ENCODE results near the gene GIT2. TPM values are rescaled to one million over a fixed set of nuclear protein-coding genes. Genes with fewer than 3 reads are reported as not detected.

The GIT2 gene
- total and polyA plus RNA-seq, 2 of the 13 experiments (the other 11 are each of a cell fraction or from before 2014, with no cell fraction given) = 18.4 to 19.8 TPM

DNA sequence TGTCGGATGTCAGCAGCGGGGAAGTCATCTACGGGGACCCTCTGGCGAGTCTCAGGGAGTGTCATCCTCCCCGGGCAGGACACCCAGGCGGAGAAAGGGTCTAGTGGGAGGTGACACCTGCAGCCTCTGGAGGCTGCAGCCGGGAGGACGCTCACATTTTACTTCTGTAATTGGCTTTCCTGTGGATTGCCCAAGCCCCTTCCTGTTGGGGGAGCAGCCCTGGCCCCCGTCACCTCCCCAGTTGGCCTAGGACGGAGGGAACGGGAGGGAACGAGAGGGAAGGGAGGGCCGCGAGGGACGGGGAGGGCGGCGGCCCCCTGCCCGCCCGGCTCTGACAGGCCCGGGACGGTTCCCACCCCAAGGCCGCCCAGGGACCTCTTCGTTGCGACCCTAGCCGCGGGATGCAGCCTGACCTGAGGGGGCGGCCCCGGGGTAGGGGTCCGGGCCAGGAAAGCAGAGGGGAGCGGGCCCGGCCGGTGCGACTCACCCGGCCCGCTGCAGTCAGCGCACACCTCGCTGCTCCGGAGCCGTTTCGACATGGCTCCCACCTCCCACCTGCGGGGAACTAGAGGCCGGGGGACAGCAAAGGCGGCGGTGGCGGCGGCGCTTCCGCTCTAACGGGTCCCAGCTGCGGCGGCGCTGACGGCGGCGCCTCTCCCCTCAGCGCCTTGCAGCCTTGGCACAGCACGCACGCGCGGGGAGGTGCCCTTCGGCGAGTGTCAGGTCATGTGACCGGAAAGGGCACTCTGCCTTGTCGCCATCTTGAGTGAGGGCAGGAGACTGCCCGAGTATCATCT is at the start of gene GIT2 (continued):
- no peak for TF ChIP-seq ZNF569 (CRISPR knock-in tag; IDR thresholded peaks at IDR 0.05; ENCODE audit: borderline replicate concordance)
- TF ChIP-seq DZIP1 (CRISPR knock-in tag; IDR thresholded peaks at IDR 0.05) = no peak
- TF ChIP-seq ARHGAP35 (CRISPR knock-in tag; IDR thresholded peaks at IDR 0.05; ENCODE audit: borderline replicate concordance) = peak; percentile 43; the same call in 1 of the 2 replicates
- TF ChIP-seq EHMT2 (IDR thresholded peaks at IDR 0.05; ENCODE audit: borderline replicate concordance, low read depth, low read length) = no peak
- TF ChIP-seq ZNF75D (CRISPR knock-in tag; IDR thresholded peaks at IDR 0.05; ENCODE audit: borderline replicate concordance) = no peak
- TF ChIP-seq GPBP1L1 (CRISPR knock-in tag; IDR thresholded peaks at IDR 0.05) = no peak

- in situ Hi-C loops (cut with HindIII; ENCODE audit: extremely low pct_ligation_motif_present, low pct_unique_long_range_greater_than_20kb) = no loop called here
- no peaks in the 10 kb centered on the region for H4K20me1 ChIP-seq (ENCODE audit: insufficient read depth, low read length)
- no peak overlapping the region; the same call in 1 of the 2 replicates for H3K9ac ChIP-seq (ENCODE audit: insufficient read depth, low read depth, low read length)
- H3K79me2 ChIP-seq (ENCODE audit: insufficient read depth, low read length) = peaks cover 28% of the 10 kb centered on the region
- H3K27me3 ChIP-seq (ENCODE audit: control insufficient read depth in 1 of 2, insufficient read depth in 2 of 2, low read length in 2 of 2) = no peaks in the 10 kb centered on the region
- no TSS peak for BruUV-seq (replicated peaks)
- H3K27ac ChIP-seq (ENCODE audit: extremely low read length, insufficient read depth, low read length) = peak overlapping the region; percentile 96
- FAIRE-seq (no peak), DNase-seq (ENCODE audit: low spot score) (peak; percentile 26), ATAC-seq (no peak)
- no peaks in the 10 kb centered on the region for H3K9me3 ChIP-seq (ENCODE audit: low read length)
- WGBS (ENCODE audit: low lambda C conversion rate) = 94% methylated on average over 3 of the region's 3 CpGs
- H3K36me3 ChIP-seq (replicated peaks in 1 of 2; ENCODE audit: control insufficient read depth in 1 of 2, insufficient read depth in 2 of 2, low read length in 2 of 2) = peaks cover 8 to 24% of the 10 kb centered on the region in 2 experiments
- peaks cover 79% of the 10 kb centered on the region for H3K4me1 ChIP-seq (ENCODE audit: insufficient read depth, low read length)
- intact Hi-C loops (cut with micrococcal nuclease; ENCODE audit: unreplicated experiment) = no loop called here
- H3K4me2 ChIP-seq (ENCODE audit: low read depth, low read length) = no peak overlapping the region
- no peak overlapping the region for H3K4me3 ChIP-seq (replicated peaks in 1 of 3; ENCODE audit: insufficient read depth in 1 of 3, low read depth in 2 of 3, low read length in 3 of 3)
- POLR2A ChIA-PET = interaction anchor here (0.9 to 1.4 kb wide), 4 partner anchors 18 to 49 kb away, joined by 3 to 6 read pairs (median 5); partner anchors contain the start of gene ANKRD13A
- CTCF ChIA-PET (ENCODE audit: low intra/inter-chr PET ratio, low total read pairs) = interaction anchor here (2.3 kb wide), 1 partner anchor 58 kb away, joined by 11 read pairs; no protein-coding TSS in a partner anchor
- H2AFZ ChIP-seq (ENCODE audit: low read length) = no peak overlapping the region
- TF ChIP-seq GABPB1 (CRISPR knock-in tag; IDR thresholded peaks at IDR 0.05) = no peak
- TF ChIP-seq HOXA5 (CRISPR knock-in tag; IDR thresholded peaks at IDR 0.05) = 0 out of 2 replicates have a peak, but pooled peaks have one; percentile 25
- TF ChIP-seq ZNF644 (CRISPR knock-in tag; IDR thresholded peaks at IDR 0.05; ENCODE audit: low read depth) = 0 out of 2 replicates have a peak, but pooled peaks have one; percentile 7
These were observed 46.1 kb upstream of the GIT2 start for GRCh38 chr12:110042264-110042663.

Measured in HepG2 (cell line).